H1 (cell line): ENCODE measurements around the gene GDF3.
"Not testable (repeated sequence)": the region's sequence is repeated elsewhere in the genome, so short reads cannot be mapped to it uniquely, and the experiment has no call there.

Experiments used
- YY1 ChIP-seq: IDR thresholded peaks from 2 replicates; pipeline ENCODE4 v1.6.1; 2011; ENCODE audit warnings: low read depth, mild to moderate bottlenecking, low read length
- TF ChIP-seq, protein P1 (sequence below), 3 experiments: IDR thresholded peaks; 1 replicate in 2 of 3; 2 replicates in 1 of 3; pipeline versions ENCODE4 v1.5.1 to v1.6.1; 2011; ENCODE audit warnings: low read length in 3 of 3, mild to moderate bottlenecking in 3 of 3, inconsistent platforms in 2 of 3, low read depth in 1 of 3, moderate library complexity in 1 of 3; ENCODE audit not compliant: insufficient read depth in 1 of 3; ENCODE audit errors: control extremely low read depth in 1 of 3

DNA sequence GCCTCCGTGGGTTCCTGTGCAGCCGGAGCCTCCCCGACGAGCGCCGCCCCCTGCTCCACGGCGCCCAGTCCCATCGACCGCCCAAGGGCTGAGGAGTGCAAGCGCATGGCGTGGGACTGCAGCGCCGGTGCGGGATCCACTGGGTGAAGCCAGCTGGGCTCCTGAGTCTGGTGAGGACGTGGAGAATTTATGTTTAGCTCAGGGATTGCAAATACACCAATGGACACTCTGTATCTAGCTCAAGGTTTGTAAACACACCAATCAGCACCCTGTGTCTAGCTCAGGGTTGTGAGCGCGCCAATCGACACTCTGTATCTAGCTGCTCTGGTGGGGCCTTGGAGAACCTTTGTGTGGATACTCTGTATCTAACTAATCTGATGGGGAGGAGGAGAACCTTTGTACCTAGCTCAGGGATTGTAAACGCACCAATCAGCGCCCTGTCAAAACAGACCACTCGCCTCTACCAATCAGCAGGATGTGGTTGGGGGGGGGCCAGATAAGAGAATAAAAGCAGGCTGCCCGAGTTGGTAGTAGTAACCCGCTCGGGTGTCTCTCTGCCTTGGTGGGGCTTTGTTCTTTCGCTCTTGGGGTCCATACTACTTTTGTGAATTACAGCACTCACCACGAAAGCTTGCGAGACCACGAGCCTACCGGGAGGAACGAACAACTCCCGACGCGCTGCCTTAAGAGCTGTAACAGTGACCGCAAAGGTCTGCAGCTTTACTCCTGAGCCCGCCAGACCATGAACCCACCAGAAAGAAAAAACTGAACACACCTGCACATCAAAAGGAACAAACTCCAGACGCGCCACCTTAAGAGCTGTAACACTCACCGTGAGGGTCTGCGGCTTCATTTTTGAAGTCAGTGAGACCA is 55.2 kb downstream of the GDF3 start:
- TF ChIP-seq, protein P1, sequence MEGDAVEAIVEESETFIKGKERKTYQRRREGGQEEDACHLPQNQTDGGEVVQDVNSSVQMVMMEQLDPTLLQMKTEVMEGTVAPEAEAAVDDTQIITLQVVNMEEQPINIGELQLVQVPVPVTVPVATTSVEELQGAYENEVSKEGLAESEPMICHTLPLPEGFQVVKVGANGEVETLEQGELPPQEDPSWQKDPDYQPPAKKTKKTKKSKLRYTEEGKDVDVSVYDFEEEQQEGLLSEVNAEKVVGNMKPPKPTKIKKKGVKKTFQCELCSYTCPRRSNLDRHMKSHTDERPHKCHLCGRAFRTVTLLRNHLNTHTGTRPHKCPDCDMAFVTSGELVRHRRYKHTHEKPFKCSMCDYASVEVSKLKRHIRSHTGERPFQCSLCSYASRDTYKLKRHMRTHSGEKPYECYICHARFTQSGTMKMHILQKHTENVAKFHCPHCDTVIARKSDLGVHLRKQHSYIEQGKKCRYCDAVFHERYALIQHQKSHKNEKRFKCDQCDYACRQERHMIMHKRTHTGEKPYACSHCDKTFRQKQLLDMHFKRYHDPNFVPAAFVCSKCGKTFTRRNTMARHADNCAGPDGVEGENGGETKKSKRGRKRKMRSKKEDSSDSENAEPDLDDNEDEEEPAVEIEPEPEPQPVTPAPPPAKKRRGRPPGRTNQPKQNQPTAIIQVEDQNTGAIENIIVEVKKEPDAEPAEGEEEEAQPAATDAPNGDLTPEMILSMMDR (IDR thresholded peaks at IDR 0.05; ENCODE audit: control extremely low read depth in 1 of 3, insufficient read depth in 1 of 3, low read depth in 1 of 3, low read length in 3 of 3), result not testable (repeated sequence)
- not testable (repeated sequence) for TF ChIP-seq YY1
